Neural cell (in vitro differentiated cells): Measurements from ENCODE around the gene KREMEN2.

Experiments
- EP300 ChIP-seq: fragments of 450-650 bp; conservative IDR thresholded peaks from 2 replicates; pipeline ENCODE4 v1.6.1; 2014; ENCODE audit warnings: antibody characterized with exemption, mild to moderate bottlenecking, moderate library complexity; ENCODE audit not compliant: poor library complexity, severe bottlenecking
- EZH2 ChIP-seq: fragments of 200-600, 300-800 bp; shearing (Covaris generic), sonication (generic); IDR thresholded peaks from 2 replicates; pipeline ENCODE4 v1.6.1; 2014; ENCODE audit warnings: antibody characterized with exemption, low read length, borderline replicate concordance, mild to moderate bottlenecking; ENCODE audit not compliant: insufficient read depth, poor library complexity, severe bottlenecking
- MXI1 ChIP-seq: fragments of 450-650 bp; conservative IDR thresholded peaks from 2 replicates; pipeline ENCODE4 v1.6.1; 2014; ENCODE audit warnings: antibody characterized with exemption, mild to moderate bottlenecking; ENCODE audit not compliant: poor library complexity, severe bottlenecking
- POLR2AphosphoS5 ChIP-seq: IDR thresholded peaks from 2 replicates; pipeline ENCODE4 v1.6.1; 2012
- RAD21 ChIP-seq: fragments of 450-650 bp; conservative IDR thresholded peaks from 2 replicates; pipeline ENCODE4 v1.6.1; 2014; ENCODE audit warnings: antibody characterized with exemption, mild to moderate bottlenecking, moderate library complexity
- REST ChIP-seq: IDR thresholded peaks from 2 replicates; pipeline ENCODE4 v1.6.1; 2012; ENCODE audit warnings: borderline replicate concordance
- SMC3 ChIP-seq: fragments of 450-650 bp; conservative IDR thresholded peaks from 2 replicates; pipeline ENCODE4 v1.6.1; 2014; ENCODE audit warnings: antibody characterized with exemption, mild to moderate bottlenecking, moderate library complexity; ENCODE audit not compliant: poor library complexity
- TAF1 ChIP-seq: IDR thresholded peaks from 2 replicates; pipeline ENCODE4 v1.6.1; 2012; ENCODE audit warnings: low read depth
- TF ChIP-seq, protein P1 (sequence below): fragments of 450-650 bp; IDR thresholded peaks from 2 replicates; pipeline ENCODE4 v1.5.1; 2014; ENCODE audit warnings: antibody characterized with exemption, mild to moderate bottlenecking, moderate library complexity; ENCODE audit not compliant: poor library complexity, severe bottlenecking

DNA sequence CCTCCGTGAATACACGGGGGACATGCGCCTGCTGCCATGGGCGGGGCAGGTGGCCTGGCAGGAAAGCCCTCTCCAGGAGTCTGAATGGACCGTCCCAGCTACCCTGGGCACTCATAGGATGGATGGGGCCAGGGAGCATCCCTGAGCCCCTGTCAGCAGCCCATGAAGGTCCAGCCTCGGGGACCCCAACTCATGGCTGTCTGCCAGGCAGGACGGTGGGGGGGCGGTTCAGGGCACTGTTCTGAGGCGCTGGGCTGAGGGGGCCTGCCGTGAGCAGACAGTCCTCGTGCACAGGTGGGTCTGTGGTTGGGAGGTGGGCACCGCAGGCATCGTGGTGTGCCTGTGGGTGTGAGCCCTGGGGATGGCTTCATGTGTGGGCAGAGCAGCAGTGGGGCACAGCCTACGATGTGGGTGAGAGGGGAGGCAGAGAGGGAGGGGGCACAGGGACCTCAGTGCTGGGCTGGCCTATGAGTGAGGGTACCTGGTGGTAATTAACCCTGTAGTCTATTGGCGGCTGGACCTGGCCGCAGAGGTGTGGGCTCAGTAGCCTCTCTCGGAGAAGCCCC lies 22.6 kb downstream of the KREMEN2 start:
- TF ChIP-seq EZH2 (no peak), MXI1 (no peak), EP300 (no peak), POLR2AphosphoS5 (no peak), REST (no peak), SMC3 (no peak), TAF1 (no peak), RAD21 (no peak)
- TF ChIP-seq, protein P1, sequence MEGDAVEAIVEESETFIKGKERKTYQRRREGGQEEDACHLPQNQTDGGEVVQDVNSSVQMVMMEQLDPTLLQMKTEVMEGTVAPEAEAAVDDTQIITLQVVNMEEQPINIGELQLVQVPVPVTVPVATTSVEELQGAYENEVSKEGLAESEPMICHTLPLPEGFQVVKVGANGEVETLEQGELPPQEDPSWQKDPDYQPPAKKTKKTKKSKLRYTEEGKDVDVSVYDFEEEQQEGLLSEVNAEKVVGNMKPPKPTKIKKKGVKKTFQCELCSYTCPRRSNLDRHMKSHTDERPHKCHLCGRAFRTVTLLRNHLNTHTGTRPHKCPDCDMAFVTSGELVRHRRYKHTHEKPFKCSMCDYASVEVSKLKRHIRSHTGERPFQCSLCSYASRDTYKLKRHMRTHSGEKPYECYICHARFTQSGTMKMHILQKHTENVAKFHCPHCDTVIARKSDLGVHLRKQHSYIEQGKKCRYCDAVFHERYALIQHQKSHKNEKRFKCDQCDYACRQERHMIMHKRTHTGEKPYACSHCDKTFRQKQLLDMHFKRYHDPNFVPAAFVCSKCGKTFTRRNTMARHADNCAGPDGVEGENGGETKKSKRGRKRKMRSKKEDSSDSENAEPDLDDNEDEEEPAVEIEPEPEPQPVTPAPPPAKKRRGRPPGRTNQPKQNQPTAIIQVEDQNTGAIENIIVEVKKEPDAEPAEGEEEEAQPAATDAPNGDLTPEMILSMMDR = no peak
